HG03439 (cell line): Measurements from ENCODE around the gene ABR.
A peak's percentile ranks its signal among the peaks of the same experiment; 100 is the strongest.
"Not testable (repeated sequence)": the region's sequence is repeated elsewhere in the genome, so short reads cannot be mapped to it uniquely, and the experiment has no call there.

Experiments used
- ATAC-seq: cut with Tn5 transposase; IDR thresholded peaks from one replicate; pipeline ENCODE4 v1.9.1; 2021; ENCODE audit warnings: mild to moderate bottlenecking, moderate library complexity; ENCODE audit not compliant: unreplicated experiment

The ABR gene

DNA sequence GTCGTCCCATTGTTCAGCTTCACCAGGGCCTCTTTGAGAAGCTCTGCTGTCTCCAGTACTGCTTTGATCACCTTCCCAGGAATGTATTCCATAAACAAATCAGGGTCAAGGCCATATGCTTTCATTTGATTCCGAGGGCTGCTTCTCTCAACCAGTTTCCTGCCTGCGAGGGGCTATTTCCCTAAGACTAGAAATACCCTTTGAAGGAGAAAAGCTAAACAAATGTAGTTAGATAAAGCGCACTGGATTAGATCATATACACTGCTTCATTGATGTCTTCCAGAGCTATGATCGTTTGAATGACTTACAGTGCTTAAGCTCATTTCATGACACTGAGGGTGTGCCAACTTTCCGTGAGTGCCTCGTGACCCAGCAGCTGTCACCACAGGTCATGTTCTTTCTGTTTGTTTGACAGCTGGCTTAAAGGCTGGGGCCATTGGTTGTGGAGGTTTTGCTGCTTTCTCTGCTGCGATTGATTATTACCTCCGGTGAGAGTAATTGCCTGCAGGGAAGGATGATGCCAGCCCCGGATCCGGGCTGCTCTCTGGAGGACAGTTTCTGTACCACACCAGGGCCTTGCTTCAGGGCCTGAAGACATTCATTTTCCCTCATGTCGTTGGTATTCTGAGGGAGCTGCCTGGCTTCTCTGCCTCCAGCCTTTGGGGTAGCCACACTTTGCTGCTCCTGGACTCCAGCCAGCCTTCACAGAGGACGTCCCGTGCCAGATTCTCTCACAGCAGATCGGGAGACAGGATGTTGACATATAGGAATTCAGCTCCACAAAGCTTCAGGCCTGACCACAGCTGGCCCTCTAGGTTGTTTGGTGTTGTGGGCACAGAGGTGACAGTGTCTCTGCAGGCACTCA is 179.0 kb downstream of the ABR start:
- no peak for ATAC-seq

DNA sequence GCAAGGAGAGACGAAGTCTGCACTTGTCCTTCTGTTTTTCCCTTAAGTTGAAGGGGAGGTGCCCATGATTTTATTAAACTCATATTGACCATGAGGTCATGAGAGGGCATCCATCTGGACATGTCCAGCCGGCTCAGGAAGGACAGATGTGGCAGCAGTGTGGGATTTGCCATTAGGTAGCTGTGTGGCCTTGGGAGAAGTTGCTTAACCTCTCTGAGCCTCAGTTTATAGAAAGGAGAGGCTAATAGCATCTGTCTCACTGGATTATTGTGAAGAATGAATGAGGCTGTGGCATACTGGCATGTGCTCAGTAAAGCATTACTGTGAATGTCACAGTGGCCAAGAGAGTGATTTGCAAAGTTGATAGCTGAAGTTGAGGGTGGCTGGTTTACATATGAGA is 181.7 kb downstream of the ABR start:
- no peak for ATAC-seq

DNA sequence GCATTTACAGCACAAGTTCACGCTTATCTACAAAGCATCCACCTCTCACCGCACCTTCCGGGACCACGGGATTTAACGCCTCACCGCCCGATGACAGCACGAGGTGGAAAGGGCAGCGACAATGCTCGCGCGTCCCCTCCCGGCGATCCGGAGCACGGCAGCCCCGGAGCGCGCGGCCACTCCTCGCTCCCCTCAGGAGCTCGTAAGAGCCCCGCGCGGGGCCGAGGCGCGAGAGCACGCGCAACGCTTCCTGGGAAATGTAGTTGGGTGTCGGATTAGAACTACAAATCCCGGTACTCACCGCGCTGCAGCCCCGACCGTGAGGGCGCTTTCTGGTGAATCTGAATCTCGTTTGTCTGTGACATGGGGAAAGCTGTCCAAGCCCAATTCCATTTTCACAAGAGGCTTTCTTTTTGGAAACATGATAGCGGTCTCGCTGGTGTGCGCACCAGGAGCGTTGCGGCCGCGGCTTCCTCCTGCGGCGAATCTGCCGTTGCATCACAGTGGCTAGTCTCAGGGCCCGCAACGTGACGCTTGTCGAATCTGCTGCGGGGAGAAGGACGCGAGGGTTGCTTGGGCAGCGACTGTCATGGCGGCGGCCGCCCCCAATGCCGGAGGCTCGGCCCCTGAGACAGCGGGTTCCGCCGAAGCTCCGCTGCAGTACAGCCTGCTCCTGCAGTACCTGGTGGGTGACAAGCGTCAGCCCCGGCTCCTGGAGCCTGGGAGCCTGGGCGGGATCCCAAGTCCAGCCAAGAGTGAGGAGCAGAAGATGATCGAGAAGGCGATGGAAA is 183.0 kb downstream of the ABR start, which contains the start of gene TIMM22:
TIMM22 (plus strand) TSS at position 576 of the 791 bp plus-strand sequence; CDS start at position 590, 14 bp downstream.
- ATAC-seq: peak; percentile 91

DNA sequence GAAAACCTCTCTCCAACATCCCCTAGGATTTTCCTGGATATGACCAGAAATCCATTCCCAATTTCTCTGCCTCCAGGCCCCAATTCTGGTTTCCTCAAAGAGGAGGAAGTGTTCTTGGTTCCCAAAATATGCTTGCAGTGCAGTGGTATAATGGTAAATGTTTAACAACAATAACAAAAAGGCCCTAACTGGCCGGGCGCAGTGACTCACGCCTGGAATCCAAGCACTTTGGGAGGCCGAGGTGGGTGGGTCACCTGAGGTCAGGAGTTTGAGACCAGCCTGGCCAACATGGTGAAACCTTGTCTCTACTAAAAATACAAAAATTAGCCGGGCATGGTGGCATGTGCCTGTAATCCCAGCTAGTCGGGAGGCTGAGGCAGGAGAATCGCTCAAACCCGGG is 184.5 kb downstream of the ABR start:
- ATAC-seq: not testable (repeated sequence)

DNA sequence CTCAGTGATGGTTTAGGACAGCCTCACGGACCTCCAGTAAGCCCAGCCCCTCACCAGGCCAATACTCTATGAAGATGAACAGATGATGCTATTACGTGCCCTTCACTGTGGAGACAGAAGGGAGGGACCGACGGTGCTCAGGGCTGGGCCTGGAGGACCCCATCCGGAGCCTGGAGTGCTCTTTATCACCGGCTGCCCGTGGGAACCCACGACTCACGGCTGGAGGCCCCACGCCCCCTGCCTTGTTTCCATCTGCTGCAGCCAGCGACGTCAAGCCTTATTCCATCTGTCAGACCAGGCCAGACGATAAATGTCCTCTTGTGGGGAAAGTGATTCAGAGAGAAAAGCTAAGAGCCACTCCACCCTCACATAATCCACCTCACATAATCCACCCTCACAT is 186.8 kb downstream of the ABR start:
- ATAC-seq: no peak

DNA sequence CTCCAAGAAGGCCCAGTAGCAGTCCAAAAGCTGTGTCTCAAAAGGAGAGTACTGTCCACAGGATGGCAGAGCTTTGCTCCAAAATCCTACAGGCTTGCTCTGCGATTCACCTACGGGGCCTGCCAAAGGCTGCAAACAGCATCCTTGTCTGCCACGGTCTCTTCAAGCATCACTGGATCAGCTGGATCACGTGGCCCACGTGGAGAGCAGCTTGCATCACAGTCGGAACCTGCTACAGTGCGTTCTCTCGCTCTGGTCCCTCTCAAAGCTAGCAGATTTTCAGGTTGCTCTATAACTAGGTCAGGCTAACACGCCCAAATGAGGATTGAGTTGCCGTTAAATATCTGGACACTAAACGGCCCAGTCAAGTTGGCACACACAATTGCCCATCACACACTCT is 191.2 kb downstream of the ABR start:
- ATAC-seq: no peak

DNA sequence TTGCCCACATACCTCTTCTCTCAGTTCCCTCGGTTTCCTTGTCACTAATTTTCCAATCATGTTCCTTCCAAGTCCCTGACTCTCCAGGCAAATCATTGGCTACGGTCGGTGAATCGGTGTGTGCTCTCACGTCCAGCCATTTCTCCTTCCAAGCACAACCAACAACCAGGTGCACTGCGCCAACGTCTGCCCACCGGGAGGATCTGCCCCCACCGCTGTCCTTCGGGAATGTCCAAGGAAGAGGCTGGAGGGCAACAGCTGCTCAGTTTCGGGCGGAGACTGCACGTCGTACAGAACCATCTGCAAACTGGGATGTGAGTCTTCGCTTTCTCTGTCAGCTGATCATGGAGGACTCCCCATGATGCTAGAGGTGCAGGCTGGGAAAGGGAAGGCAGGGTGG is 191.8 kb downstream of the ABR start:
- ATAC-seq: no peak

DNA sequence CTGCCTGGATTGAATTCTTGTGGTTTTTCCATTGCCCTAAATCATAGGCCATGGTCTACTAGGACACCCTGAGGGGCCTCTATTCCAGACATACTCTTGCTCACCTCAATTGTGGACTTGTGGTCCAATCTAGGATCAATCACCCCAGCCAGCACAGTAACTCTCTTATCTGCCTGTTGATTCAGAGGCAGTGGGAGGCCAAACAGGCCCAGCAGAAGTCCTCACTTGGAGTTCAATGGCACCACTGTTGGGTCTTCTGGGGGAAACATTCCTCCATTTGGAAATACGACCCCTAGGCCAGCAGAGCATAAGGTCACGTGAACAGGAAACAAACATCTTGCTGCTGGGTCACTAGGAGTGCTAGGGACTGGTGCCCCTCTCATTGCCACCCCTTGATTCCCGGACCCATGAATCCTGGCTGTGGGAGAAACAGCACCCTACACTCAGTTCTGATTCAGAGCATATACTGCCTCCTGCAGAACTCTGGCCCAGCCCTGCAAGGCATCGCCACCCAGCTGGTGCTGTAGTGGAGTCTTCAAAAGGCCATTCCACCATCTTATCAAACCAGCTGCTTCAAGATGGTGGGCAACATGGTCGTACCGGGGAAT is 193.4 kb downstream of the ABR start:
- ATAC-seq: no peak

DNA sequence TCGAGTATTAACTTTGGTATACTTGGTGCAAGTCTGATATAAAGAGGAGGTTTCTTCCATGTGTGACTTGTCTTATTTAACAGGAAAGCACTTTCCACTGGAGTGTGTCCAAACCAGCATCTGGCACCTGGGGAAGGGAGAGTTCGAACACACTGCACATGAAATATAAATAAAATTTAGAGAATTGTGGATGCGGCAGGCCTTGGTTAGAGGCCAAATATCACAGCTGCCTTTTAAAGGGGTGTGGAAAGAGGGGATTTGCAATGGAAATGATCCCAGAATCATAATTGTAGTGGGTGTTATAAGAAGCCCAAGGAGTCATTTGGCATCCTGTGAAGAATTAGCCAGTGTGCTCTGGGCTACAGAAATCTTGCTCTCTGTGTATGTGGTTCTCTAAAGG is 195.9 kb downstream of the ABR start:
- no peak for ATAC-seq

DNA sequence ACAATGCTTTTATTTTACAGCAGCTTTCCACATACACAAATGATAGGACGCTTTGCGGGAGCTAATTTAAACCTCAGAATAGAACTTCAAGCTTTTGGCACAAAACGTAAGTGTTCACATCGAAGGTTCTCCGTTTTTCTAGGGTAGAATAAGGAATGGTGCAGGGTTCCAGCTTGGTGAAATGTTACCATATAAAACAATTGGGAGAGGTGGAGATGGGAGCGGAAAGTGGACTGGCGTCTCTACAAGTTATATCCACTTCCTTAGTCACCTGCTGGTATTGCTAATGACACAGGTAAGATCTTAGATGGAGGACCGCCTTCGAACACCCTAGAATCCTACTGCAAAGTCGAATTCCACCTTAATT is 198.5 kb downstream of the ABR start:
- no peak for ATAC-seq

DNA sequence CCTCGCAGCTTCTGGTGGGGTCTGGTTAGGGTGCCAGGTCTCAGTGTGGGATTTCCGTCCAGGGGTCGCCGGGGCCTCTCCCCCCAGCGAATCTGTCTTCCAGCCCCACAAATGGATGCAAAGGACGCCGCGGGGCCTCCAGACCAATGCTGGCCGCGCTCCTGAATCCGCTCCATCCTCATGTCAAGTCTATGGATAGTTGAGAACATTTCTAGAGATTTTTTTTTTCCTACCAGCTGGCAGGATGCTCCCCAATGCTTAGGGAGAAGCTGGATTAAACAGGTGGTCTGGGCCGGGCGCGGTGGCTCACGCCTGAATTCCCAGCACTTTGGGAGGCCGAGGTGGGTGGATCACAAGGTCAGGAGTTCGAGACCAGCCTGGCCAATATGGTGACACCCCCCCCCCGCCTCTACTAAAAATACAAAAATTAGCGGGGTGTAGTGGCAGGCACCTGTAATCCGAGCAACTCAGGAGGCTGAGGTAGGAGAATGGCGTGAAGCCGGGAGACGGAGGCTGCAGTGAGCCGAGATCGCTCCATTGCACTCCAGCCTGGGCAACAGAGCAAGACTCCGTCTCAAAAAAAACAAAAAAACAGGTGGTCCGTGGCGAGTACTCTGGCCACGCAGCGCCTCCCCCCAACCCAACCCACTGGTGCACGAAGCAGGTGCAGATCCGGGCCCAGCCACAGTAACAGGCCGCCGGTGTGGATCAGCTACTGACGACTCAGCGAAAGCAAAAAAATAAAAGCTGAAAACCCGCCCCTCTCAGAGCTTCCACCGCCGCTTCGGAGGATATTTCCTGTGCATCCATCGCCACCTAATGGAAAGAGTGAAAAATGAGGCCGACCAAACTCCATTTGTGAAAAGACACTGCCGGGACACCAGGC is 199.1 kb downstream of the ABR start:
- peak; percentile 53 for ATAC-seq

DNA sequence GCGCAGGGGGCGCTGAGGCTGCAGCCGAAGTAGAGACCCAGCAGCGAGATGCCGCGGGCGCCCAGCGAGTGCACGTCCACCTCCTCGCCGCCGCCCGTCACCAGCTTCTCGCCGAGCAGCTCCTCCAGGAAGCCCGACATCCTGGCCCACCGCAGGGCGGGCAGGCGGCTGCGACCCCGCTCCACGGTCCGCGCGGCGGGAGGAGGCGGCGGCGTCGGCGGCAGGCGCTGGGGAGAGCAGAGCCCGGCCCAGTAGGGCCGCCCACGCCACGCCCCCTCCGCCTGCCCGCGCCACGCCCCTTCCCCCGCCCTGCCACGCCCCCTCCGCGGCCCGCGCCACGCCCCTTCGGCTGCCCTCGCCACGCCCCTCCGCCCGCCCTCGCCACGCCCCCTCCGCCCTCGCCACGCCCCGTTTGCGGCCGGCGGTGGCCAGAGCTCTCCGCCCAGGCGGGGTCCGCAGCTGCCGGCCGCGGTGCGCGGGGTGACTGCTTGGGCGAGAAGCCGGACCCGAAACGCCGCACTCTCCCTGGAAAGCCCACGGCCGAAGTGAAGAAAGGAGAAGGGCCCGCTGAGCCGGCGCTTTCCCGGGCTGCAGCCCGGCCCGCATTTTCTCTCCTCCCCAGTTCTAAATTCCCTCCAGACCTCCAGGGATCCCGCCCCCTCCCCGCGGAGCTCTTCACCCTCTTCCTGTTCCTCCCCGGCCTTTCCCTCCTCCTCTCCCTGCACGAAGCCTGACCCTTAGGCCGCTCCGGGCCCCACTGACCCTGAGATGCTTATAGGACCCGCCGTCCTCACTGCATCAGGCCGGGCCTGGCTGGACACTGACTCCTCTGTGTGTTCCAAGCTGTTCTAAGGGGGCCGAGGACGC is 200.0 kb downstream of the ABR start, which contains the start of gene NXN:
NXN (minus strand) TSS at position 238 of the 867 bp plus-strand sequence.
- peak; percentile 57 for ATAC-seq

DNA sequence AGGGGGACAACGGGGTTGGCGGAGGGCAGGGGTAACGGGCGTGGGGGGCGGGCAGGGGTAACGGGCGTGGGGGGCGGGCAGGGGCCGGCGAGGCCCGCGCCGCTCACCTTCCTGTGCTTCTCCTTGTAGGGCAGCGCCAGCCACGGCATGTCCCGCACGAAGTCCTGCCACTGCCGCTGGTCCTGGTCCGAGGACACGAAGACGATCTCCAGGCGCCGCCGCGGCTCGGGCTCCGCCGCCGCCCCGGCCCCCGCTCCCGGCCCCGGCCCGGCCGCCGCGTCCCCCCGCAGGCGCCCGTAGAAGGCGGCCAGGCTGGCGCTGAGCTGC is 200.6 kb downstream of the ABR start:
- ATAC-seq: peak; percentile 35

DNA sequence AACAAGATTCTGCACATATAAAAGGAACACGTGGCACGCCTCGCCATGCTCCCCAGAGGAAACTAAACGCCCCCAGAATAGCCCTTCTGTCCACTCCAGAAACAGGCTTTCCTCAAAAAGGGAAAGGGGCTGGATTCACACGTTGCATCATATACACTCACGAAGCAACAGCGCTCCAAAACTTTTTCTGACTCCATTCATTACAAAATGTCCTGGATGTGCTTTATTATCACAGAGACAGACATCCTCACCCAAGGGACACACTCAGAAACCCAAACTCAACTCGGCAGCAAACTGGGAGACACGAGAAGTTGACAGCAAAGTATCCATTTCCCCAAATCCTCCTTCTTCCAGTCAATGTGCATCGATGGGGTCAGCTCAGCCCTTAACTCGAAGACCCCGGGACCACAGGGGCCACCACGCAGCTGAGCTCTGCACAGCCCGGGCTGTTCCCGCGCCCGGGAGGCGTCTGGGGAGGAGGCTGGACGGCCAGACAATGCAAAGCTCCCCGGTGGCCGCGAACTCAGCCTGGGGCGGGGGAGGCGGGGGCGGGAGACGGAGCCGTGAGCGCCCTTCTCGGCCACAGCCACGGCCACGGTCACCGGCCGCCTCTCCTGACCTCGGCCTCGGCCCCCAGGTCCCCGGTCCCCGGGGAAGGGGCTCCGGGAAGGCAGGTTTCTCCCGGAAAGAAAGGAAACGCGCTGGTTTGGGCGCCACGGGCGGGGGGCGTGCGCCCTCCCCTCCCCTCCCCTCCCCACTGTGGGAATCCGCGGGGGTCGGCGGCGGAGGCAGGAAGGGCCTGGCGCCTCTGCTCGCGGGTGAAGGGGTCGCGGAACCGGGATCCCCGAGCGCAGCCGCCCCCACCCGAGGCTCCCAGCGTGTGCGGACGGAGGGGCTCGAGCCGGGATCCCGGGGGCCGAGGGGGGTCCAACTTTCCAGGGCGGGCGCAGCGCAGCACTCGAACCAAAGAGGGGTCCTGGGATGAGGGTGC is 201.4 kb downstream of the ABR start:
- ATAC-seq: no peak

DNA sequence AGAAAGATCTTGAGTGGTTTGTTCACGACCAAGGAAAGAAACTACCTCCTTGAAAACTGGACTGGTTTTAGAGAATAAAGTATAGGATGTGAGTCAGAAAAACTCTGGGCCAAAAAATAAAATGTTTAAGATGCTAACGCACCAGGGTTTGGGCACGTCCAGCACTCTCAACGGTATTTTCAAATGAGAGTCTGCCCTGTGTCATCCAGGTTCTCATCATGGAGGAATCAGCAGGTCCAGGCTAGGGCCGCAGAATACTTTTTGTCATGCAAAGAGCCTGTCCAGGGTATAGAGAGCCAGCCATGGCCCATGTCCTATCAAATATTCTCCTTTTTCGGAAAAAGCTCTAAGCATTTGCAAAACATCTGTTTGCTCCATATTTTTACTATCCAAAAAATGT is 202.6 kb downstream of the ABR start:
- no peak for ATAC-seq

DNA sequence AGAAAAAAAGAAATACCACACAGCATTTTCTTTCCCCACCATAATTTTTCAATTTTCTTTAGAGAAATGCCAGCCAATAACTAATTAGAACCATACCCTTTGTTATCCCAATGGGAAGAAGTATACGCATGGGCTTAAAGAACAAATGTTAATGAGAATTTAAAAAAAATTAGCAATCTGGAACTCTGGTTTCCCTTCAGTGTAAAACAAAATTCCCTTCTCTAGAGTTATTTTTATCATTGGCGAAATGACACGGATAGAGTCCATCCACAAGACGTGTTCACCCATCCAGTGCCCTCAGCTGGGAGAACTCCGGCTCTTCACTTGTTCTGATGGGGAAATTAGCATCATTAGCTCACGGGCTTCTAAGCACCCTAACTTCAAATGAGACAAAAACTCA is 203.5 kb downstream of the ABR start:
- no peak for ATAC-seq

DNA sequence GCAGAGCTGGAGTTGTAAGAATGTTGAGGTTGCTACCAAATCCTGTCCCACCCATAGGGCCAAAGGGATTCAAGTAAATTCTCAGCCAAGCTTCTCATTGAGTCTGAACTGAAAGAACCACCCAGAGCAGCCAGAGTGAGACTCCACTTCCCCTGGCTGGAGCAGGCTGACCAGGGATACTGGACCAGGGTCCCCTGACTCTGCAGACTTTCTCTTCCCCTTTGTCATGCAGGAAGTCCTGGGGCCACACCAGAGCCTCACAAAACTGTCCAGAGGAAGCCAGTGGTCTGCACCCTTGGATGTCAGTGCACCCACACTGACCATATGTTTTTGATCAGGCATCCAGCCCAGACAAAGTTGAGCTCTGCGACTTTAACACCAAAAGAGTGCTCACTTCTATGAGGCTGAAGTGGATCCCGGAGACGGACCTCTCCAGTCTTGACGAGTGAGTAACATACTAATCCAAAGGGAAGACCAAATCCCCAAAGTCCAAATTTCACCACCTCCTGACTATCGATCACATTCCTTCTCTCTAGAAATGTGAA is 204.3 kb downstream of the ABR start:
- no peak for ATAC-seq

DNA sequence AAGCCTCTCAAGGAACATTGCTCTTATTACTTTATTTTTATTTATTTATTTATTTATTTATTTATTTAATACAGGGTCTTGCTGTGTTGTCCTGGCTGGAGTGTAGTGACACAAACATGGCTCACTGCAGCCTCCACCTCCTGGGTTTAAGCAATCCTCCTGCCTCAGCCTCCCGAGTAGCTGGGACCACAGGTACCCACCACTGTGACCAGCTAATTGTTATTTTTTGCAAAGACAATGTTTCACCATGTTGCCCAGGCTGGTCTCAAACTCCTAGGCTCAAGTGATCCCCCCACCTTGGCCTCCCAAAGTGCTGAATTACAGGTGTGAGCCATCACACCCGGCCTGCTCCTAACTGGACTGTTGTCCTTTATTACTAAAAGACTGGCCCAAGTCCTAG is 205.0 kb downstream of the ABR start:
- not testable (repeated sequence) for ATAC-seq
